B cell (primary cell): ENCODE data around the gene C8A. TPM values are rescaled to one million over a fixed set of nuclear protein-coding genes. Genes with fewer than 3 reads are reported as not detected.

Experiments used
- ATAC-seq: fragments of 200-7000 bp; cut with Tn5 transposase; one replicate; pipeline ENCODE4 v1.10.0; 2021; ENCODE audit warnings: low read depth, mild to moderate bottlenecking, moderate number of reproducible peaks, moderate library complexity
- CTCF ChIA-PET: fragments of 350-600 bp; sonication (Branson Sonifier 250); formaldehyde crosslinking; loops from one replicate; lab custom pipeline; 2021; ENCODE audit warnings: antibody characterized with exemption, inconsistent platforms; lab: Charles Lee
- POLR2A ChIA-PET: fragments of 350-600 bp; sonication (Branson Sonifier 250); formaldehyde crosslinking; loops from one replicate; lab custom pipeline; 2021; ENCODE audit warnings: antibody characterized with exemption; lab: Charles Lee
- DNase-seq: peaks from one replicate; pipeline ENCODE4 v3.0.0; 2013
- H2AFZ ChIP-seq: 2 replicates; pipeline ENCODE4 v1.6.1; 2012; ENCODE audit warnings: mild to moderate bottlenecking, low read depth, low read length; ENCODE audit not compliant: insufficient read depth, poor library complexity, severe bottlenecking
- H3K27ac ChIP-seq, 2 donors: 1 replicate in 1 of 2; 2 replicates in 1 of 2; pipeline ENCODE4 v1.5.1; 2012 to 2013; ENCODE audit warnings: low read length in 2 of 2, mild to moderate bottlenecking in 2 of 2, moderate library complexity in 1 of 2
- H3K27me3 ChIP-seq, 4 experiments: fragments of 200-600 bp in 1 of 4; sonication (generic) in 1 of 4; replicated peaks in 1 of 4; 1 replicate in 2 of 4; 2 replicates in 2 of 4; pipeline versions ENCODE4 v1.6.1 to v1.7.0; 2013 to 2016; ENCODE audit warnings: low read length in 3 of 4, mild to moderate bottlenecking in 2 of 4, mixed read lengths in 1 of 4, moderate library complexity in 1 of 4; ENCODE audit not compliant: insufficient read depth in 4 of 4, control insufficient read depth in 3 of 4; ENCODE audit errors: control extremely low read depth in 1 of 4
- H3K36me3 ChIP-seq, 2 experiments: replicated peaks in 1 of 2; 1 replicate in 1 of 2; 2 replicates in 1 of 2; pipeline versions ENCODE4 v1.6.1 to v1.7.1; 2013; ENCODE audit warnings: low read length in 1 of 2; ENCODE audit not compliant: insufficient read depth in 2 of 2, control insufficient read depth in 1 of 2; ENCODE audit errors: control extremely low read depth in 1 of 2, extremely low read depth in 1 of 2
- H3K4me1 ChIP-seq, 2 donors: fragments of 200-600 bp in 1 of 2; sonication (generic) in 1 of 2; 1 replicate in 1 of 2; 2 replicates in 1 of 2; pipeline versions ENCODE4 v1.5.1 to v1.6.1; 2013 to 2017; ENCODE audit warnings: low read length in 2 of 2; ENCODE audit not compliant: control insufficient read depth in 2 of 2, insufficient read depth in 2 of 2
- H3K4me2 ChIP-seq: replicated peaks from 2 replicates; pipeline ENCODE3; 2012; ENCODE audit warnings: mild to moderate bottlenecking, low read depth, low read length; ENCODE audit not compliant: poor library complexity, severe bottlenecking
- H3K4me3 ChIP-seq, 5 experiments: fragments of 200-600 bp in 1 of 5; sonication (generic) in 1 of 5; 1 replicate in 3 of 5; 2 replicates in 2 of 5; pipeline versions ENCODE4 v1.5.1 to v1.7.0; 2011 to 2016; ENCODE audit warnings: low read length in 4 of 5, mild to moderate bottlenecking in 4 of 5, low read depth in 2 of 5, control low read depth in 1 of 5, moderate library complexity in 1 of 5; ENCODE audit not compliant: insufficient read depth in 1 of 5; ENCODE audit errors: control extremely low read depth in 1 of 5, extremely low read depth in 1 of 5
- H3K79me2 ChIP-seq: fragments of 200-600 bp; sonication (generic); one replicate; pipeline ENCODE4 v1.6.0; 2016; ENCODE audit warnings: low read length; ENCODE audit not compliant: control insufficient read depth, insufficient read depth
- H3K9ac ChIP-seq: fragments of 200-600 bp; sonication (generic); 2 replicates; pipeline ENCODE4 v1.6.1; 2017; ENCODE audit warnings: mild to moderate bottlenecking, low read length, moderate library complexity
- H3K9me3 ChIP-seq, 3 donors: one replicate each; pipeline versions ENCODE4 v1.6.1 to v1.7.1; 2013; ENCODE audit warnings: low read length in 2 of 3; ENCODE audit not compliant: control insufficient read depth in 2 of 3, insufficient read depth in 1 of 3; ENCODE audit errors: control extremely low read depth in 1 of 3
- H4K20me1 ChIP-seq: 2 replicates; pipeline ENCODE4 v1.6.0; 2012; ENCODE audit warnings: mild to moderate bottlenecking, low read length; ENCODE audit not compliant: insufficient read depth, control insufficient read depth, poor library complexity, severe bottlenecking
- H3K27ac Mint-ChIP-seq: one replicate; pipeline ENCODE4 v1.8.0; 2021; ENCODE audit warnings: mixed read lengths
- H3K27me3 Mint-ChIP-seq: one replicate; pipeline ENCODE4 v1.8.0; 2021; ENCODE audit warnings: mixed read lengths
- H3K4me1 Mint-ChIP-seq: one replicate; pipeline ENCODE4 v1.8.0; 2021; ENCODE audit warnings: mixed read lengths
- H3K4me3 Mint-ChIP-seq: one replicate; pipeline ENCODE4 v1.8.0; 2021; ENCODE audit warnings: mixed read lengths
- H3K9me3 Mint-ChIP-seq: one replicate; pipeline ENCODE4 v1.8.0; 2022; ENCODE audit warnings: mixed read lengths; ENCODE audit not compliant: insufficient read depth
- EZH2 ChIP-seq: IDR thresholded peaks from 2 replicates; pipeline ENCODE4 v1.6.1; 2012; ENCODE audit warnings: borderline replicate concordance, low read depth, mild to moderate bottlenecking, moderate library complexity, low read length; ENCODE audit not compliant: insufficient read depth, poor library complexity, severe bottlenecking
- WGBS: methylation state at CpG from one replicate; pipeline ENCODE4 v1.1.5; 2013; ENCODE audit warnings: missing lambda C conversion rate; ENCODE audit not compliant: insufficient coverage; 5-methylcytosine and 5-hydroxymethylcytosine counted together
- intact Hi-C: fragments of 100-400 bp; cut with micrococcal nuclease; formaldehyde crosslinking; loops from one replicate; pipeline ENCODE4 v1.10.0; 2022
- polyA plus RNA-seq: library from polyadenylated mRNA; depleted of rRNA; stranded (reverse); fragments of >200 nt; gene quantifications from 2 replicates; pipeline ENCODE4 v1.2.3, GENCODE V29; 2012
- total RNA-seq, 2 donors: library from RNA; stranded (reverse); fragments of 120-200 nt in 1 of 2; gene quantifications; 1 replicate in 1 of 2; 2 replicates in 1 of 2; pipeline versions ENCODE4 v1.2.3 to v1.2.4, GENCODE V29; 2013 to 2022
- TF ChIP-seq, protein P1 (sequence below): fragments of 200-600 bp; IDR thresholded peaks from one replicate; pipeline ENCODE4 v1.8.0; 2022; ENCODE audit warnings: antibody characterized with exemption, mild to moderate bottlenecking

Gene C8A
- total and polyA plus RNA-seq, 2 donors (not counting 1 experiment from before 2014, with no cell fraction given), result not detected

DNA sequence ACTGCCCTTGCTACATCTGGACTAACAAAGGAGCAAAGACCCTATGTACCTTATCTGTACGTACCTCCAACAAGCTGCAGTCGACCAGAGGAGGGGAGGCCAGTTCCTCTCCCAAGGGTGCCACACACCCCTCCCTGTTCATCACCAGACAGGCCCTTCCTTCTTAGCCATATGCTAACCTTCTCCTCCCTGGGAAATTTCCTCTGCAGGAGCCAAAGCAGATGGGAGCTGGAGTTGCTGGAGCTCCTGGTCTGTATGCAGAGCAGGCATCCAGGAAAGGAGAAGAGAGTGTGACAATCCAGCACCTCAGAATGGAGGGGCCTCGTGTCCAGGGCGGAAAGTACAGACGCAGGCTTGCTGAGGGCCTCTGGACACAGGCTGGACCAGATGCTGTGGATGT lies 62.8 kb downstream of the C8A start:
- Histone ChIP-seq H3K79me2 (no peaks in the 10 kb centered on the region), H3K27ac (no peak overlapping the region), H3K4me3 (no peak overlapping the region), H4K20me1 (no peaks in the 10 kb centered on the region), H3K36me3 (no peaks in the 10 kb centered on the region), H3K4me2 (no peak overlapping the region), H3K27me3 (no peaks in the 10 kb centered on the region), H3K9me3 (no peaks in the 10 kb centered on the region), H3K4me1 (no peaks in the 10 kb centered on the region), H3K9ac (no peak overlapping the region), H2AFZ (no peak overlapping the region)
- DNase-seq (no peak), ATAC-seq (no peak)
- Mint-ChIP-seq H3K4me1 (no peaks in the 10 kb centered on the region), H3K27me3 (peaks cover 6% of the 10 kb centered on the region), H3K4me3 (no peak overlapping the region), H3K27ac (no peak overlapping the region), H3K9me3 (peaks cover 2% of the 10 kb centered on the region)
- 93% methylated on average over 5 of the region's 5 CpGs for WGBS
- TF ChIP-seq EZH2, result no peak
- TF ChIP-seq, protein P1, sequence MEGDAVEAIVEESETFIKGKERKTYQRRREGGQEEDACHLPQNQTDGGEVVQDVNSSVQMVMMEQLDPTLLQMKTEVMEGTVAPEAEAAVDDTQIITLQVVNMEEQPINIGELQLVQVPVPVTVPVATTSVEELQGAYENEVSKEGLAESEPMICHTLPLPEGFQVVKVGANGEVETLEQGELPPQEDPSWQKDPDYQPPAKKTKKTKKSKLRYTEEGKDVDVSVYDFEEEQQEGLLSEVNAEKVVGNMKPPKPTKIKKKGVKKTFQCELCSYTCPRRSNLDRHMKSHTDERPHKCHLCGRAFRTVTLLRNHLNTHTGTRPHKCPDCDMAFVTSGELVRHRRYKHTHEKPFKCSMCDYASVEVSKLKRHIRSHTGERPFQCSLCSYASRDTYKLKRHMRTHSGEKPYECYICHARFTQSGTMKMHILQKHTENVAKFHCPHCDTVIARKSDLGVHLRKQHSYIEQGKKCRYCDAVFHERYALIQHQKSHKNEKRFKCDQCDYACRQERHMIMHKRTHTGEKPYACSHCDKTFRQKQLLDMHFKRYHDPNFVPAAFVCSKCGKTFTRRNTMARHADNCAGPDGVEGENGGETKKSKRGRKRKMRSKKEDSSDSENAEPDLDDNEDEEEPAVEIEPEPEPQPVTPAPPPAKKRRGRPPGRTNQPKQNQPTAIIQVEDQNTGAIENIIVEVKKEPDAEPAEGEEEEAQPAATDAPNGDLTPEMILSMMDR, result no peak
- intact Hi-C loops, result no loop called here
- CTCF ChIA-PET, result no interaction called here
- POLR2A ChIA-PET, result no interaction called here

DNA sequence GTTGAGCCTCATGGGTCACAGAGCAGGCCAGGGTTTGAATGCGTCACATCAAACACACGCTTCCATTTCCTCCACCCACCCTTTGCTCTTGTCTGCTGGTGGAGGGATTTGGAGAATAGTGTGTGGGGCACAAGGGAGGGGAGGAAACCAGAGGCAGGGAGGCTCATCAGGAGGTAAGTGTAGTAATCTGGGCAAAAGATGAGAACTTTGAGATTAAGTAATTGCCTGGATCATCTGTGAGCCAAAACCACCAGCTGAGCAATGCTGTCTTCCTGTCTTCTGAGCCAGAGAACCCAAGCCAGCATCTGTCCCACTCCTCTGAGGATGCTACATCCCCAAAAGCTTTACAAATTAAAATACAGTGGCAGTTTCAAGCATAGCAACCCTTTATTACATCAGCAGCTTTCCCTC lies 66.0 kb downstream of the C8A start:
- DNase-seq, result no peak
- Histone ChIP-seq H3K36me3 (no peaks in the 10 kb centered on the region), H3K27ac (no peak overlapping the region), H3K4me1 (no peaks in the 10 kb centered on the region), H3K9ac (no peak overlapping the region), H2AFZ (no peak overlapping the region), H3K4me2 (no peak overlapping the region), H3K4me3 (no peak overlapping the region), H3K27me3 (no peaks in the 10 kb centered on the region), H4K20me1 (no peaks in the 10 kb centered on the region), H3K9me3 (no peaks in the 10 kb centered on the region), H3K79me2 (no peaks in the 10 kb centered on the region)
- H3K27me3 Mint-ChIP-seq, result peaks cover 5% of the 10 kb centered on the region
- intact Hi-C loops, result no loop called here
- ChIA-PET CTCF (interaction anchor here (0.6 kb wide), 1 partner anchor 42 kb away, joined by 3 read pairs; no protein-coding TSS in a partner anchor), POLR2A (no interaction called here)
- no peak for TF ChIP-seq EZH2
- TF ChIP-seq, protein P1, result no peak
- H3K4me3 Mint-ChIP-seq, result no peak overlapping the region
- no CpG with 5 or more reads among the region's 2 CpGs for WGBS
- no peaks in the 10 kb centered on the region for H3K9me3 Mint-ChIP-seq
- no peaks in the 10 kb centered on the region for H3K4me1 Mint-ChIP-seq
- no peak overlapping the region for H3K27ac Mint-ChIP-seq
- no peak for ATAC-seq
